Prostate gland (tissue), 2 donors: ENCODE data around the gene HERPUD1.

Source experiments
- POLR2A ChIP-seq: fragments of 450-650 bp; IDR thresholded peaks from one replicate; pipeline ENCODE4 v1.6.1; 2016; ENCODE audit warnings: antibody characterized with exemption, mild to moderate bottlenecking
- POLR2AphosphoS5 ChIP-seq: sonication (generic); formaldehyde crosslinking; IDR thresholded peaks from one replicate; pipeline ENCODE4 v1.6.1; 2017; ENCODE audit warnings: antibody characterized with exemption
- TF ChIP-seq, protein P1 (sequence below), 4 experiments: fragments of 200-600 bp in 2 of 4; fragments of 450-650 bp in 2 of 4; sonication (generic) in 2 of 4; IDR thresholded peaks; 1 replicate in 3 of 4; 2 replicates in 1 of 4; pipeline ENCODE4 v1.5.1; 2016 to 2019; ENCODE audit warnings: antibody characterized with exemption in 4 of 4, mild to moderate bottlenecking in 2 of 4, moderate library complexity in 2 of 4

DNA sequence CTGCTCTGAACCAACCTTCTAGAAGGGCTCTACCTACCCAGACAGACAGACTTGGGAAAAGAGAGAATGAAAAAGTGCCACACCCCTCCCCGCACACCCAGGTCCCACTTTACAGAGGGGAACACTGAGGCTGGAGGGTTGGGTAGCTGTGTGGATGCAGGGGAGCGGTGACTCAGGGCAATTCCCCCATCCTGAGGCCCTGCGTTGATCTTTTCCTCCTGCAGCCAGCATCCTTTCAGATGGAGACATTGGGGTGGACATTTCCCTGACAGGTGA lies 39.8 kb downstream of the HERPUD1 start:
- TF ChIP-seq POLR2A (no peak), POLR2AphosphoS5 (no peak)
- TF ChIP-seq, protein P1, sequence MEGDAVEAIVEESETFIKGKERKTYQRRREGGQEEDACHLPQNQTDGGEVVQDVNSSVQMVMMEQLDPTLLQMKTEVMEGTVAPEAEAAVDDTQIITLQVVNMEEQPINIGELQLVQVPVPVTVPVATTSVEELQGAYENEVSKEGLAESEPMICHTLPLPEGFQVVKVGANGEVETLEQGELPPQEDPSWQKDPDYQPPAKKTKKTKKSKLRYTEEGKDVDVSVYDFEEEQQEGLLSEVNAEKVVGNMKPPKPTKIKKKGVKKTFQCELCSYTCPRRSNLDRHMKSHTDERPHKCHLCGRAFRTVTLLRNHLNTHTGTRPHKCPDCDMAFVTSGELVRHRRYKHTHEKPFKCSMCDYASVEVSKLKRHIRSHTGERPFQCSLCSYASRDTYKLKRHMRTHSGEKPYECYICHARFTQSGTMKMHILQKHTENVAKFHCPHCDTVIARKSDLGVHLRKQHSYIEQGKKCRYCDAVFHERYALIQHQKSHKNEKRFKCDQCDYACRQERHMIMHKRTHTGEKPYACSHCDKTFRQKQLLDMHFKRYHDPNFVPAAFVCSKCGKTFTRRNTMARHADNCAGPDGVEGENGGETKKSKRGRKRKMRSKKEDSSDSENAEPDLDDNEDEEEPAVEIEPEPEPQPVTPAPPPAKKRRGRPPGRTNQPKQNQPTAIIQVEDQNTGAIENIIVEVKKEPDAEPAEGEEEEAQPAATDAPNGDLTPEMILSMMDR (IDR thresholded peaks at IDR 0.05) = no peak
